Gastroesophageal sphincter (tissue), 3 donors: ENCODE results near the gene GRIA4.

Source experiments
- EP300 ChIP-seq: sonication (generic); formaldehyde crosslinking; IDR thresholded peaks from one replicate; pipeline ENCODE4 v1.6.1; 2017; ENCODE audit warnings: antibody characterized with exemption, mild to moderate bottlenecking
- POLR2A ChIP-seq, 2 donors: fragments of 450-650 bp; IDR thresholded peaks; one replicate each; pipeline ENCODE4 v1.6.1; 2017; ENCODE audit warnings: antibody characterized with exemption in 2 of 2, mild to moderate bottlenecking in 2 of 2, moderate library complexity in 1 of 2
- POLR2AphosphoS5 ChIP-seq: sonication (generic); formaldehyde crosslinking; IDR thresholded peaks from one replicate; pipeline ENCODE4 v1.6.1; 2017; ENCODE audit warnings: antibody characterized with exemption
- TF ChIP-seq, protein P1 (sequence below), 4 experiments: fragments of 200-600 bp in 2 of 4; fragments of 450-650 bp in 2 of 4; sonication (generic) in 1 of 4; IDR thresholded peaks; one replicate each; pipeline ENCODE4 v1.5.1; 2017 to 2019; ENCODE audit warnings: antibody characterized with exemption in 4 of 4, mild to moderate bottlenecking in 2 of 4, moderate library complexity in 2 of 4

DNA sequence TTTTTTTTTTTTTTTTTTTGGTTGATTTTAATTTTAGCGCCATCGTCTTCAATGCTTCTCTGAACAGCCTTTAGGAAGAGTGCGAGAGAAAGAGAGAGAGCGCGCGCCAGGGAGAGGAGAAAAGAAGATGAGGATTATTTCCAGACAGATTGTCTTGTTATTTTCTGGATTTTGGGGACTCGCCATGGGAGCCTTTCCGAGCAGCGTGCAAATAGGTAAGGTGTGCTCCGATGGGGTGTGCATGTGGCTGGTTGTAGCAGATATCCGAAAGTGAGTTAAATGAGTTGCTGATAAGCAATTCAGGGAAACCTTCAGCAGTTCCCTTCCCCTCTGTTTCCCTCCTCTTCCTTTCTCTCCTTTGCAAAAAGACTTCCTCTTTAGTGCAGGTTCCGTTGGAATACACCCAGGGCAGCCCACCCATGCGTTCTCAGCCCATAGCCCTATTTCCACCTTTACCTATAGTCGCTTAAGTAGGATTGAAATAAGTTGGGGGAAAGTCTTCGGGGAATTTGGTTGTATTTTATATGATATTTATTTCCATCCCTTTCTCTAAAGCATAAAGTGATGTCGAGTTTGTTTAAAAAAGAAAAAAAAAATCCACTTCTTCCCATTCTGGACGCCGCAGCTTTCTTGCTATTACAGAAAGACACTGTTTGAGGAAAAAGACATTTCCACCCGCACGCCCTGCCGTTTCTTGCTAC lies 1.1 kb downstream of the GRIA4 start:
- TF ChIP-seq POLR2A (IDR thresholded peaks at IDR 0.05), result no peak
- TF ChIP-seq, protein P1, sequence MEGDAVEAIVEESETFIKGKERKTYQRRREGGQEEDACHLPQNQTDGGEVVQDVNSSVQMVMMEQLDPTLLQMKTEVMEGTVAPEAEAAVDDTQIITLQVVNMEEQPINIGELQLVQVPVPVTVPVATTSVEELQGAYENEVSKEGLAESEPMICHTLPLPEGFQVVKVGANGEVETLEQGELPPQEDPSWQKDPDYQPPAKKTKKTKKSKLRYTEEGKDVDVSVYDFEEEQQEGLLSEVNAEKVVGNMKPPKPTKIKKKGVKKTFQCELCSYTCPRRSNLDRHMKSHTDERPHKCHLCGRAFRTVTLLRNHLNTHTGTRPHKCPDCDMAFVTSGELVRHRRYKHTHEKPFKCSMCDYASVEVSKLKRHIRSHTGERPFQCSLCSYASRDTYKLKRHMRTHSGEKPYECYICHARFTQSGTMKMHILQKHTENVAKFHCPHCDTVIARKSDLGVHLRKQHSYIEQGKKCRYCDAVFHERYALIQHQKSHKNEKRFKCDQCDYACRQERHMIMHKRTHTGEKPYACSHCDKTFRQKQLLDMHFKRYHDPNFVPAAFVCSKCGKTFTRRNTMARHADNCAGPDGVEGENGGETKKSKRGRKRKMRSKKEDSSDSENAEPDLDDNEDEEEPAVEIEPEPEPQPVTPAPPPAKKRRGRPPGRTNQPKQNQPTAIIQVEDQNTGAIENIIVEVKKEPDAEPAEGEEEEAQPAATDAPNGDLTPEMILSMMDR (IDR thresholded peaks at IDR 0.05), result no peak
- TF ChIP-seq POLR2AphosphoS5, result no peak
- no peak for TF ChIP-seq EP300
